SU-DHL-6 (cell line): Measurements from ENCODE around the gene CEACAM18.

Experiments
- EZH2phosphoT487 ChIP-seq: fragments of 200-600 bp; sonication (generic), shearing (Covaris generic); conservative IDR thresholded peaks from 2 replicates; pipeline ENCODE4 v1.6.1; 2018; ENCODE audit warnings: mild to moderate bottlenecking, antibody characterized with exemption, low read length, moderate library complexity, mixed read lengths
- TF ChIP-seq, protein P1 (sequence below): fragments of 200-600 bp; sonication (generic); IDR thresholded peaks from one replicate; pipeline ENCODE4 v1.5.1; 2017; ENCODE audit warnings: antibody characterized with exemption, mild to moderate bottlenecking, low read length, moderate library complexity; ENCODE audit not compliant: insufficient read depth, poor library complexity, severe bottlenecking

DNA sequence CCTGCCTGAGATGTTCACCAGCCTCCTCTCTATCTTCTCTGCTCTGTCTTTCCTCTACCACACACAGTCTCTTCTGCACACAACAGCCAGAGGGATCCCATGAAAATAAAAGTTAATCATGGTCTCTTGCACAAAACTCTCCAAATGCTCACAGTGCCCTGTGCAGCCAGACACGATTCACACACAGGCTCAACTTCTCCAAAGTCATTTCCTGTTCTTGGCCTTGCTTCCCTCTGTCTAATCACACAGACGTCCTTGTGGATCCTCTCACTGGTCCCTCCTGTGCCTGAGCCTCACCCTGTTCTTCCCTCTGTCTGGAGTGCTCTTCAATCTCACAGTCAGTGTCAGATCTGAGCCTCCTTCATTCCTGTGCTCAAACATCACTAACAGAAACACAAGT is 15.4 kb downstream of the CEACAM18 start:
- no peak for TF ChIP-seq EZH2phosphoT487
- TF ChIP-seq, protein P1, sequence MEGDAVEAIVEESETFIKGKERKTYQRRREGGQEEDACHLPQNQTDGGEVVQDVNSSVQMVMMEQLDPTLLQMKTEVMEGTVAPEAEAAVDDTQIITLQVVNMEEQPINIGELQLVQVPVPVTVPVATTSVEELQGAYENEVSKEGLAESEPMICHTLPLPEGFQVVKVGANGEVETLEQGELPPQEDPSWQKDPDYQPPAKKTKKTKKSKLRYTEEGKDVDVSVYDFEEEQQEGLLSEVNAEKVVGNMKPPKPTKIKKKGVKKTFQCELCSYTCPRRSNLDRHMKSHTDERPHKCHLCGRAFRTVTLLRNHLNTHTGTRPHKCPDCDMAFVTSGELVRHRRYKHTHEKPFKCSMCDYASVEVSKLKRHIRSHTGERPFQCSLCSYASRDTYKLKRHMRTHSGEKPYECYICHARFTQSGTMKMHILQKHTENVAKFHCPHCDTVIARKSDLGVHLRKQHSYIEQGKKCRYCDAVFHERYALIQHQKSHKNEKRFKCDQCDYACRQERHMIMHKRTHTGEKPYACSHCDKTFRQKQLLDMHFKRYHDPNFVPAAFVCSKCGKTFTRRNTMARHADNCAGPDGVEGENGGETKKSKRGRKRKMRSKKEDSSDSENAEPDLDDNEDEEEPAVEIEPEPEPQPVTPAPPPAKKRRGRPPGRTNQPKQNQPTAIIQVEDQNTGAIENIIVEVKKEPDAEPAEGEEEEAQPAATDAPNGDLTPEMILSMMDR, result no peak
